HG02759 (cell line): Measurements from ENCODE around the gene POLR2I.

Experiments
- ATAC-seq: cut with Tn5 transposase; IDR thresholded peaks from one replicate; pipeline ENCODE4 v1.9.1; 2021; ENCODE audit warnings: mild to moderate bottlenecking, moderate library complexity; ENCODE audit not compliant: unreplicated experiment

Gene POLR2I

GRCh38 chr19:36114721-36115452 lies at the start of gene POLR2I:
POLR2I (minus strand) TSS chr19:36114875; CDS start chr19:36114856, 19 bp downstream.
- peak; percentile 82 for ATAC-seq

- ATAC-seq, result no peak
These were observed 49.1 kb upstream of the POLR2I start for GRCh38 chr19:36163813-36164212.

GRCh38 chr19:36160821-36161596 lies 46.3 kb upstream of the POLR2I start:
- ATAC-seq, result no peak

GRCh38 chr19:36153126-36153525 lies 38.5 kb upstream of the POLR2I start:
- ATAC-seq, result no peak

- no peak for ATAC-seq
These were observed 37.8 kb upstream of the POLR2I start, which contains the start of gene COX7A1 for GRCh38 chr19:36152352-36153091. COX7A1 (minus strand) TSS chr19:36152447; CDS start chr19:36152407, 40 bp downstream.

- no peak for ATAC-seq
These were observed 37.3 kb upstream of the POLR2I start for GRCh38 chr19:36152019-36152351.

GRCh38 chr19:36151144-36152018 lies 36.7 kb upstream of the POLR2I start:
- ATAC-seq, result no peak

GRCh38 chr19:36150586-36150985 lies 35.9 kb upstream of the POLR2I start:
- ATAC-seq, result no peak

GRCh38 chr19:36149673-36150406 lies 35.2 kb upstream of the POLR2I start:
- no peak for ATAC-seq

GRCh38 chr19:36144624-36145023 lies 29.9 kb upstream of the POLR2I start:
- no peak for ATAC-seq

GRCh38 chr19:36142496-36142895 lies 27.8 kb upstream of the POLR2I start:
- ATAC-seq, result no peak

- no peak for ATAC-seq
These were observed 27.4 kb upstream of the POLR2I start for GRCh38 chr19:36142046-36142445.

GRCh38 chr19:36141039-36141927 lies 26.6 kb upstream of the POLR2I start:
- peak; percentile 48 for ATAC-seq

- peak; percentile 18 for ATAC-seq
These were observed 25.8 kb upstream of the POLR2I start for GRCh38 chr19:36140304-36141038.

- ATAC-seq, result peak; percentile 87
These were observed 25.0 kb upstream of the POLR2I start, which contains the start of gene CAPNS1 for GRCh38 chr19:36139473-36140303. CAPNS1 (plus strand) TSS chr19:36140066; CDS start chr19:36141012, 946 bp downstream.

- no peak for ATAC-seq
These were observed 24.4 kb upstream of the POLR2I start for GRCh38 chr19:36139120-36139472.

GRCh38 chr19:36136964-36137686 lies 22.4 kb upstream of the POLR2I start:
- ATAC-seq, result no peak
